OCI-M2 (cell line): ENCODE data around the gene EPN1.
A peak's percentile ranks its signal among the peaks of the same experiment; 100 is the strongest.

Experiments
- DNase-seq: peaks from one replicate; lab custom pipeline; 2025; ENCODE audit not compliant: unreplicated experiment; lab: John Stamatoyannopoulos, UW

Gene EPN1

DNA sequence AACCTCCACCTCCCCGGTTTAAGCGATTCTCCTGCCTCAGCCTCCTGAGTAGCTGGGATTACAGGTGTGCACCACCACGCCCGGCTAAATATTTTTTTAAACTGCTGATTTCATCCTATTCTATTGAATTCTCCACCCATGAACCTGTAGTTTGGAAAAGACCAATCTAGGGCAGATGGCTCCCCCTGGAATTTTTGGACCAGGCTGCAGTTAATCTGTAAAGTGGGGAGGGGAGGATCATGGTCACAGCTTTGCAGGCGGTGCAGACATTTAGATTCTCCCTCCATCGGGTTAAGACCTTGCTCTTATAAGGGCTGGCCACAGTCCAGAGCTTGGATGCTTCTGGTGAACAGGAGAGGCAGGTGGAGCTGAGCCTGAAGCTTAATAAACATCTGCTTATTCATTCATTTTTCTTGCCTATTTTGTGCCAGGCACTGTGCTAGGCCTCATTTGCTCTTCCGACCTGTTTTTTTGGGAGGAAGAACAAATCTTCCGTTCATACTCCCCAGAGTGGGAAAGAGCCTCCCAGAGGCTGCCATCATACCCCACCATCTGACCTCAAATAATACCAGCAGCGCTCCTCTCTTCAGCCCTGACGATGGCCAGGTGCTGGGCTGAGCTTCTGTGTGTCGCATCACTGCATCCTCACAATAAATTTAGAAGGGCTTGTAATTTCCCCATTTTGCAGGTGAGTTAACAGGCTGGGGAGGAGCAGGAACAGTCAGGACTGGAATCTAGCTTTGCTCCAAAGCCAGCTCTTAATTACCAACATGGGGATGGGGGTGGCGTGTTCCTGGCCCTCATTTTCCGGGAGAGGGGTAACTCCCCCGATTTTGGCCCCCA, 27.9 kb upstream of the EPN1 start:
- no peak for DNase-seq

DNA sequence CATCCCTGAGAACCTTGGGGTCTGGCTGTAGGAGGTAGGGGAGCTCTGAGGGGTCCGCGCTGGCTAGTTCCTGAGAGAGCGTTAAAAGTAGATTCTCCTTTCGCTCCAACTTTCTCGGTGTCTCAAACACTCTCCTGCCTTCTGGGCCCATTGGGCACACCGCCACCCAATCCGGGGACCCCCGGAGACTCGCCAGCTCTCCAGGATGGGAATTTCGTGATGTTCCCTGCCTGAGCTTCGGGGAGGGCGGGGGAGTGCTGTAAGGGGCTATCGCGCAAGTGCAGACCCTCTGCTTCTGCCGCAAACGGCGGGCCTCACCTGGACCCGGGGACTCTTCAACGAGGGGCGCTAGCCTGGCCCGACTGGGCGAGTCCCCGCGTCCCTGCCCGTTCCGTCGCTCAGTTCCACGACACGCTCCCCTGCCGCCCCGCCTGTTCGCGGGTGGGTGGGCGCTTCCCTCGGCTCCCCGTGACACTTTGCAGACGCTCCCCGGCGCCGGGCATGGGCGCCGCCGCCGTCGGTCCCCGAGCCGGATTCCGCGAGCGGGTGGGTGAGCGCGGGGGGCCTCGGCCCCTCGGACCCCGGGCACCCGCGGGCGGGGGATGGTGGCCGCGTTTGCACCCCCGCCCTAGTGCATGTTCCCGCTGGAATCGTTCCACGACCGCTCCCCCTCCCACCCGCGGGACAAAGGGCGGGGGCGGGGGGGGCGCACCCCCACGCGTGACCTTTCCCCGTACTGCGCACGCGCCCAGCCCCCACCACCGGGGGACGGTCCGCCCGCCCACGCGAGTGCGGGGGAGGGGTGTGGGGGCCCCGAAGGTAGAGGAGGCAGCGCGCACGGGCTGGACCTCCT, 27.1 kb upstream of the EPN1 start, which contains the start of gene CCDC106:
TSS of gene CCDC106 (plus strand) at position 481 of the 853 bp plus-strand sequence. CDS start 835 bp downstream, outside the sequence.
- DNase-seq = no peak

DNA sequence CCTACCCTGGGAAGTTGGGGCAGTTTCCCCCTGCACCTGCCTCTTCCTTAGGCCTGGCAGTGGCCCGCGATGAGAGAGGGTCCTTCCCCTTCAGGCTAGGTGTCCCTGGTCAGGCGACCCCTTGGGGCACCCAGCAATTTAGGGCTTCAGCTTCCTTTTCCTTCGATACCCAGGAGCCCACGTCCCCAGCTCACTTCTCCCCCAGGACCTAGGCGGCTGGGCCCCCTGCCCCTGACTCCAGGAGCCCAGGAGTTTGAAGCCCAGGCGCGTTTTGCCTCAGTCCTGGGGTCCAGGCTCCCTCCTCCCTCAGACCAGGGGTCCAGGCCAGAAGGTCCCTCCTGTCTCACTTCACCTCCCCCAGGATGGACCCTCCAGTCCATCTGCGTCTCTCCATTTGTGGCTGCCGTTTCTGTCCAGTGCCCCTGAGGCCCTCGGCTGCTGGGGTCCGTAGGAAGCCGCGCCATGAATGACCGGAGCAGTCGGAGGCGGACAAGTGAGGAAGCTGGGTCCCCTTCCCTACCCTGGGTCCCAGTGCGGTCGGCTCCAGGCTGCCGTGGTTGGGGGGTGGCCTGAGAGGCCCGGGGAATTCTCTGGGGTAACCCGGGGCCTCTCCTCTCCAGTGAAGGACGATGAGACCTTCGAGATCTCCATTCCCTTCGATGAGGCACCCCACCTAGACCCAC, 26.3 kb upstream of the EPN1 start:
- no peak for DNase-seq

DNA sequence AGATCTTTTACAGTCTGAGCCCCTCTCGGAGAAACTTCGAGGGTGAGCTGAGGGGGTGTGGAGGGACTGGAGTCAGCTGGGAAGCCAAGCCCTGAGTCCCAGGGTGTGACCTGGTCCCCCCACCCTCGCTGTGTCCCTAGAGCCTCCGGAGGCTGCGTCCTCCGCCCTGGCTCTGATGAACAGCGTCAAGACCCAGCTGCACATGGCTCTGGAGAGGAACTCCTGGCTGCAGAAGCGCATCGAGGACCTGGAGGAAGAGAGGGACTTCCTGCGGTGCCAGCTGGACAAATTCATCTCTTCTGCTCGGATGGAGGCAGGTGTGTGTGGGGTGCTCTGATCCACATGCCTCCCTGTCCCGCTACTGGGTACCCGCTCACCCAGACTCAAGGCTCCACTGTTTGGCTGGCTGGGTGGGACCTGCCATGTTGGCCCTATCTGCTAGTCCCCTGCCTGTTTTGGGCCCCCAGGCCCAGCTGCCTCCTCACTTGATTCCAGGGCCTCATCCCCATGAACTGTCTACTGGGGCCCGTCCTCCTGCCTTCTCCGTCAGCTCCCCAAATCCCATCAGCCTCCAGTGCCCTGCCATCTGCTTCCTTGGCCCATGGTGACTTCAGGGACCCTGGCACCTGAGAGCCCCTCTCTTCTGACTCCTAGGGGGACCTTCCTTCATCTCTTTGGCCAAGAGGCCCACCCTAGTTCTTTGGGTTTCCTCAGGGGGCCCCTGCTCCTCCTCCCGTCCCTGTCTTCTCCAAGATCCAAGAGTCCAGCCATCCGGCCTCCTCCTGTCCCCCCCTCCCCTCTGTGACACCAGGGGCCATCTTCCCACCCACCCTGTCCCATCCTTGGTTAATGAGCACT, 25.5 kb upstream of the EPN1 start:
- no peak for DNase-seq

DNA sequence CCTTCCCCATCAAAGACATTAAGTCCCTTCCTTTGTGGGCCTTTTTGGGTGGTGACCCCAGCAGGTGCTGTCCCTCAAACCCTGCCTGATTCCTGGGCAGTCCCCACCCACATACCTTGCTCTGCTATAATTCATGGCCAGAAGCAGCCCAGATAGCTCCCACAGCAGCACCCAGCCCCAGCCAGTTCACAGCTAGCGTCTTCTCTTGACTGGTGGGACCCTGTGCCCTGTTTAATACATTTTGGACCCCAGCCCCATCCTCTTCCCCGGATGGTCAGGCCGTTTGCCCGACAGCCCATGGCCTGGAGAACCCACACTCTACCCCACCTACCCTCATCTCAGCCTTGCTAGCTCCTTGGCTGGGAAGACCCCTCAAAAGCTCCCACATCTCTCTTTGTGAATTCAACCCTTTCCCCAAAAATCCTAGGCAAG, 24.9 kb upstream of the EPN1 start:
- DNase-seq = no peak

DNA sequence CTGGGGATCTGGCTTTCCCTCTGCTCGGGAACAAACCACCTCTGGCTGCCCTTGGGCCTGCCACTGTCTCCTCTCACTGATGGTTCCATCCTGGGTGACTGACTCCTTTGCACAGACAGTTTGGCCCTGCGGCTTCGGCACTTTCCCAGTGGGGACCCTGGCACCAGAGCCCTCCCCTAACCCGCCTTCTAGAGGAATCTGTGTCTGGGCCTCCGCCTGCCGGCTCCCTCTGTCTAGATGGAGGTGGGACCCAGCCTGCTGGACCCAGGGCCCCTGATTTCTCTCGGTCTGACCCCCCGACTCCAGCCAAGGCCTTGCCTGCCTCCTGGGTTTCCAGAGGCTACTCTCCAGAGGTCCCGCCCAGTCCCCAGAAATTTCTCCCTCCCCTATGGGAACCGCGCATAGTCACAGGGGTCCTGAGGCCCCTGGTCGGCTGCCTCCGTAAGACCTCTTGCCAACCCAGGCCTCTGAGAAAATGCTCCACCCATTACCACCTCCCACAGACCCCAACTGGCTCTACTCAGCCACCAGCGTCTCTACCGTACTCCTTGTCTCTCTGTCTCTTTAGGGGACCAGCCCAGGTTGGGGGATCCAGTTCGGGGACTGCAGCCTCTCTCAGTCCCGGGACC, 24.3 kb upstream of the EPN1 start:
- no peak for DNase-seq

DNA sequence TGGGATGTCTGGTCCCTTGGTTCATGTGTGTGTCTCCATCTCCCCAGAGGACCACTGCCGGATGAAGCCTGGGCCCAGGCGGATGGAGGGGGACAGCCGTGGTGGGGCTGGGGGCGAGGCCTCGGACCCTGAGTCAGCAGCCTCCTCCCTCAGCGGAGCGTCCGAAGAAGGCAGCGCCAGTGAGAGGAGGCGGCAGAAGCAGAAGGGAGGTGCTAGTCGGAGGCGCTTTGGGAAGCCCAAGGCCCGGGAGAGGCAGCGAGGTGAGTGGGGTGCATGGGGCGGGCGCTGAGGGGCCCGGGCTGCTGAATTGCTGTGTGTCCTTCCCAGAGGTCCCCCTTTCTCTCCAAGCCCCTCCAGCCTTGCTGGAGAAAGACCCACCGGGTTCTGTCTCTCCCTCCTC, 23.8 kb upstream of the EPN1 start:
- DNase-seq = no peak

DNA sequence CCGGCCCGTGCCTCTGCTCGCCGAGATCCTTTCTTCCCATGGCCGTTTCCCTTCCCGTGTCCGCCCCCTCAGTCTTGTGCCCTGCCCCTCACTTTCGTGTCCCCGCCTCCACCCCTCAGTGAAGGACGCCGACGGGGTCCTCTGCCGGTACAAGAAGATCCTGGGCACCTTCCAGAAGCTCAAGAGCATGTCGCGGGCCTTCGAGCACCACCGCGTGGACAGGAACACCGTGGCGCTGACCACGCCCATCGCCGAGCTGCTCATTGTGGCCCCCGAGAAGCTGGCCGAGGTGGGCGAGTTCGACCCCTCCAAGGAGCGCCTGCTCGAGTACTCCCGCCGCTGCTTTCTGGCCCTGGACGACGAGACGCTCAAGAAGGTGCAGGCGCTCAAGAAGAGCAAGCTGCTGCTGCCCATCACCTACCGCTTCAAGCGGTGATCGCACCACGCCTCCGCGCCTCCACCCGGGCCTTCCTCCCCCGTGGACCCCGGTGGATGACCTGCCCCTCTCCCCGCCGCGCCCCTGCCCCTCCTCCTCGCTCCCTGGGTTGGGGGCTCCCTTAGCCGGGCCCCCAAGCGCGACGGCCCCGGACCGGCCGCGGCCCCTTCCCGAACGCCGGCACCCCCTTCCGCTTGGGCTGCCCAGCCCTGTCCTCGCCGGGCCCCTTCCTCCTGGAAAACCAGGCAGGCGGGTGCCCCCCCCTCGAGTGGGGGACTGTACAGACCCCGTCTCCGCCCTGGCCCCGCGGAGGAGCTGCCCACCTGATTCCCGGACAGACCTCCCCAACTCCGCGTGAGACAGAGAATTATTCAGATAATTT, 22.5 kb upstream of the EPN1 start:
- DNase-seq = no peak

DNA sequence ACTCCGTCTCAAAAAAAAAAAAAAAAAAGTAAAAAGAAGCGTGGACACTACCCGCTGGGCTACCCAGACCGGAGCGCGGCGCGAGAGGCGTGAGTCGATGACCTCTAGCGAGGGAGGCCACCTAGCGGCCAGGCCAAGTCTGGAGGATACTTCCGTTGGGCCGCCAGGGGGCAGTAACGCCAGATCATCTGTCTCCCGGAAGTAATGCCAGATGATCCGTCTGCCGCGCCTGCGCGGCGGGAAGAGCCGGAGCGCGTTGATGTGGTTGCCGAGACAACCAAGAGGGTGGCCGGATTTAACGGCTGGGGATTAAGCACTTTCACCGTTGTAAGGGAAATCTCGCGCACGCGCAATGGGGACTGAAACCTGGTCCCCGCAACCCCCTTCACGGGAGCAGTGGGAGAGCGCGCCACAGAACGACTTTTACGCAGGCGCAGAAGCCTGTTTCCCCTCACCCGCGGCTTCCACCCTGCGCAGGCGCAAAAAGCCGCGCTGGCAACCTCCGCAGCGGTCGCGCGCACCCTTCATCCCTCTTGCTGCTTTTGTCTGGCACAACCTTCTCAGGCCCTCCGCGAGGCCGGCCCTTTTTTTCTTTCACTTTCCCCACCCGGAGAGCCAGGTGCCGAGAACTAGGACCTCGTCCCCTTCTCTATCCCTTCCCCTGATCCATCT, 21.2 kb upstream of the EPN1 start:
- peak; percentile 98 for DNase-seq

DNA sequence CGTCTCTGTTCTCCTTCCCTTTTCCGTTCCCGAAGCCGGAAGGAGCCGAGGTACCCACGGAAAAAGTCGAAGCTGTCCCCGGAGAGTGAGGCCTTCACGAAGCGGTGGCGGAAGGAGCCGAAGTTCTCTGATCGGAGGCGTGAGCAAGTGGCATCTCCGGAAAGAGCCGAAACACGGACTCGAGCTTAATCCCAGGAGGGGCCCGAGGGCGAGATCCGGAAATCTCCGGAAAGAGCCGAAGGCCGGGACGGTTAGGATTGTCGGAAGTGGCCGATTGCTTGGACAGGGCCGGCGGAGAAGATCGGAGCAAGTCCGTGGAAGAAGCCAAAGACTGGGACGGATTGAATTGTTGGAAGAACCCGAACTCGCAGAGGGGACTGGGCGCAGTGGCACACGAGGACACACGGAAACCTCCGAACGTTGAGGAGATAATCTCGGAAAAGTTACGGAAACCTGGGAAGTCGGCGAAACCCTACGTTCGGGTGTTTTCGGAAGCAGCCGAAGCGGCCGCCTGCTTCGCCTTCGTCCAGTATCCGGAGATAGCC, 20.6 kb upstream of the EPN1 start:
- DNase-seq = peak; percentile 95

DNA sequence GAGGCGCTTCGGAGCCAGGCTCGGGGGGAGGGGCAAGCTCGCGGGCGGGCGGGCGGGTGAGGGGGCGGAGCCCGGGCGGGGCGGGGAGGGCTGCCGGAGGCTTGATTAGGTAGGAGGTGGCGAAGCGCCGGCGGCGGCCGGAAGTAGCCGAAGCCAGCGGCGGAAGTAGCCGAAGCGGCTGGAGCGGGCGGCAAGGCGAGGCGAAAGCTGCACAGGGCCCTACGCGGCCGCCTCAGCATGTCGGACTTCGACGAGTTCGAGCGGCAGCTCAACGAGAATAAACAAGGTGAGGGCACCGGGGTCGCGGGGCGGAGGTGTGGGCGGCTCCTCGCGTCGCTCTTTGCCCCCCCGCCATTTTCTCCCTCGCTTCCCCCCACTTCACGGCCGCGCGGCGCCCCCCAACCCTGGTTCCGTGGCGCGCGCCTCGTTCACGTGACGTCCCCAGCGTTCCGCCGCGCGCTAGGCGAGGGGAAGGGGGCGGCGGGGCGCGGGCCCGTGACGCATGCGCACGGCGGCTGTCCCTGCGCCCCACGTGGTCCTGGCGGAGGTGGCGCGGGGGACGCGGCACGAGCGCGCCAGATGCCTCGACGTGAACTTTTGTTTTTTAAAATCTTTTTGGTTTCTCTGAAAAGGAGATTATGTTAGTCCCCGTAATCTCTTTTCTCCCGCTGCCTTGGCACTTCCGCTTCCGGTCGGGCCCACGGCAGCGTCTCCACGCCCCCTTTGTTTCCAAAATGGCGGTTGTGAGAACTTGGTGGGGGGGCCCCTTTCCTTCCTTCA, 20.0 kb upstream of the EPN1 start, which contains the start of gene U2AF2:
TSS of gene U2AF2 (plus strand) at position 168 of the 780 bp plus-strand sequence. CDS start at position 238, 70 bp downstream.
- DNase-seq = no peak

DNA sequence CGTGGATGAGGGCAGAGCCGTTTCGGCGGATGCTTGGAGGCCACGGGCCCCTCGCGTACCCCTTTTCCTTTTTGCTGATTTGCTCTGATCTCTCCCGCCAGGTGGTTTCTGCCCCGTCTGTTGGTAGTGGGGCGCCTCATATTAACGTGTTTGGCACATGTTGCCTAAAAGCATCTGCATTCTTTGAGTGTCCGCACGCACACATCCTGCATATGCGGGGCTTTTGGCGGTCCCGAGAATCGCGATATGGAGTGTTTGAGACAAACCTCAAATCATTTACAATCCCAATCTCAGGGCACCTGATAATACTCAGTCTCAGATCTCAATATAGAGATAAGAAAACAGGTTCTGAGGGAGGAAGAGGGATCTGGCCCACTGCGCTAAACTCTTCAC, 19.4 kb upstream of the EPN1 start:
- no peak for DNase-seq

DNA sequence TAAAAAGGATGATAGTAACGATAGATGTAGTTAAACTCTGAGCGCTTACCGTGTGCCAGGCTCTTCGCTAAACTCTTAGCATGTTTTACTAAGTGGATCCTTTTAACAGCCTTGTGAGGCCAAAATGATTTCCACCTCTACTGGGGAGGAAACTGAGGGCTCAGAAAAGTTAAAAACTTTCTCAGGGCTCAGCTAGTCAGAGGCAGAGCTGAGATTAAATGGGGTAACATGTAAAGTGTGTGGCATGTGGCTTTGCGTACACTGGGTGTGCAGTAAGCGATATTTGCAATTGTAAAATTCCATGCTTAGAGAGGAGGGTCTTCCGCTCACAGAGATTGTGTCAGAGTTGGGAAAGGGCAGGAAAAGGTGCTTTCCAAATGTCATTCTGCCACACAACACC, 18.5 kb upstream of the EPN1 start:
- no peak for DNase-seq

DNA sequence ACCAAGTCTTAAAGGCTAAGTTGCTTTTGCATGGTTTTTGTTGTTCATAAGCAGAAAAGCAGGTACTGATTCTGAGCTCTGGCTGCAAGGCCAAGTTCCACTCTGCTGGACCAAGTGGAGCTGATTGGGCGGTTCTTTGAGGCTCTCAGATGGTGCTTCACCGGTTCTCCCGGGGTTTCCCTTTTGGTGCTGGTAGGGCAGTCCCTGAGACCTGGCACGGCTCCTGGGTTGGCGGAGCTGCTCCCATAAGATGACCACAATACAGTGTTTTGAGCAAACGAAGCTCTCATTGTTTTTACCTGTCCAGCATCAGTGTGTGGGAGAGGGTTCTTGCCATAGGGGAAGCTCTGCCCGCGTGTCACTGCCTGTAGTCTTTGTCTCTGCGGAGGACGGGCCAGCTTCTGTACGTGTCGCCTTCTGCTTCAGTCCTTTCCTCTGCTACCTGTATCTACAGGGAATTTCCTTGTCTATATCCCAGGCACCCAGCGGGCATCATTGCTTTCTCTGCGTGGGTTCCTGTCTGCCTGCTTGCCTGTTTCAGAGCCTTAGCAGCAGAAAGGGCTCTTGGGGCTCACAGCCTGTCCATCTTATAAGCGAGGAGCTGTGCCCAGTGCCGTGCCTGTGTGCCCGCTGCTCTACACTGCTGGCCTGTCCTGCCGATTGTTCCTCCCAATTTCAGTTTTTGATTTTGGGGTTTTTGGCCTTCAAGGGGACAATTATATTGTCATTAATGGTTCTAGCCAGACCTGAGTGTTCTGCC, 17.9 kb upstream of the EPN1 start:
- no peak for DNase-seq

DNA sequence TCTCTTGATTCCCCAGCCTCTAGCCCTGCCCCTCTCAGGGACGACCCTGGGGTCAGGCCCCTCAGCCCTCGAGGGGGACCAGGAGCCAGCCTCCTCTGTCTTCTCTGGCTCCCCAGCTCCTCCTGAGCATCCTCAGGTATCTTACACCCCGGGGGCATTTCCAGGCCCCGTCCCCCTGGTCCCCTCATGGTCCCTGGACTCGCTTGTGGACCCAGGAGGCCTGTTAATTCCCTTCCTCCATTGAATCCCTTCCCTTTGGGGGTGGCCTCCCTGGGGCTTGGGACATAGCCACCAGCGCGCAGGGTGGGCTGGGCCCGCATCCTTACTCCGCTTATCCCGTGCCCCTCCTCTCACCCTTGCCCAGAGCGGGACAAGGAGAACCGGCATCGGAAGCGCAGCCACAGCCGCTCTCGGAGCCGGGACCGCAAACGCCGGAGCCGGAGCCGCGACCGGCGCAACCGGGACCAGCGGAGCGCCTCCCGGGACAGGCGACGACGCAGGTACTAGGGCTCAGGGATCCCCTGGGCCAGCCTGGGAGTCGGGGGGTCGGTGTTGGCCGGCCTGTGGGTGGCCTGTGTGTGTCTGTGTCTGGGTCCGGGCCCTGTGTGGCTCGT, 16.1 kb upstream of the EPN1 start:
- no peak for DNase-seq

DNA sequence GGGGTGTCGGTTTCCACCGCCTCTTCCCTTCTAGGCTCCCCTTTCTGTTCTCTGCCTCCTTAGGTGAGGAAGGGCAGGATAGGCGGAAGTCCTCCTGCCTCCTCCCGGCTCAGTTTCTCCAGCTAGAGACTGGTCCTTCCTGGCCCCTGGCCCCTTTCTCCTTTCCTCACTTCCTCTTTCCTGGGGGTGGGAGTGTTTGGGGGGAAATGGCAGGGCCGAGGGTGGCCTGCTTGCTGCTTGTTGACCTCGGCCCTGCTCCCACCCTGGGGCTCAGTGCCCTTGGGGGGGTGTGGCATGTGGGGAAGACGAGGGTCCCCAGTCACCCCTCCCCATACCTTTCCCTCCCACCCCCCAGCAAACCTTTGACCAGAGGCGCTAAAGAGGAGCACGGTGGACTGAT, 15.2 kb upstream of the EPN1 start:
- no peak for DNase-seq
